HG03025 (cell line): ENCODE results near the gene ZBED5.
"Not testable (repeated sequence)": the region's sequence is repeated elsewhere in the genome, so short reads cannot be mapped to it uniquely, and the experiment has no call there.

Source experiments
- ATAC-seq: cut with Tn5 transposase; IDR thresholded peaks from one replicate; pipeline ENCODE4 v1.9.1; 2021; ENCODE audit warnings: mild to moderate bottlenecking, moderate library complexity; ENCODE audit not compliant: unreplicated experiment, low FRiP score

ZBED5 gene

GRCh38 chr11:10844356-10844755 lies 13.5 kb downstream of the ZBED5 start:
- ATAC-seq: no peak

- ATAC-seq: no peak
Observed at GRCh38 chr11:10838881-10839280, 19.0 kb downstream of the ZBED5 start.

GRCh38 chr11:10838083-10838482 lies 19.8 kb downstream of the ZBED5 start:
- no peak for ATAC-seq

GRCh38 chr11:10836884-10837283 lies 21.0 kb downstream of the ZBED5 start:
- ATAC-seq: not testable (repeated sequence)

- ATAC-seq: no peak
Observed at GRCh38 chr11:10829139-10829538, 28.7 kb downstream of the ZBED5 start.

- ATAC-seq: no peak
Observed at GRCh38 chr11:10828402-10828801, 29.5 kb downstream of the ZBED5 start.

- no peak for ATAC-seq
Observed at GRCh38 chr11:10824888-10825287, 33.0 kb downstream of the ZBED5 start.

GRCh38 chr11:10823152-10823579 lies 34.7 kb downstream of the ZBED5 start:
- ATAC-seq: no peak

GRCh38 chr11:10822491-10822890 lies 35.4 kb downstream of the ZBED5 start:
- not testable (repeated sequence) for ATAC-seq

- no peak for ATAC-seq
Observed at GRCh38 chr11:10818594-10818993, 39.3 kb downstream of the ZBED5 start.

- no peak for ATAC-seq
Observed at GRCh38 chr11:10813945-10814344, 43.9 kb downstream of the ZBED5 start.

- ATAC-seq: peak; percentile 13
Observed at GRCh38 chr11:10809373-10810160, 48.3 kb downstream of the ZBED5 start.

GRCh38 chr11:10808553-10809372 lies 49.1 kb downstream of the ZBED5 start, which contains the start of gene EIF4G2:
Gene EIF4G2, minus strand, starts transcription at chr11:10808926.
- ATAC-seq: peak; percentile 91

GRCh38 chr11:10808235-10808552 lies 49.7 kb downstream of the ZBED5 start:
- no peak for ATAC-seq

GRCh38 chr11:10807493-10808234 lies 50.2 kb downstream of the ZBED5 start:
- no peak for ATAC-seq

- ATAC-seq: no peak
Observed at GRCh38 chr11:10806206-10806605, 51.6 kb downstream of the ZBED5 start.

GRCh38 chr11:10805741-10806140 lies 52.1 kb downstream of the ZBED5 start:
- ATAC-seq: no peak

- no peak for ATAC-seq
Observed at GRCh38 chr11:10803676-10804075, 54.2 kb downstream of the ZBED5 start.
